Measurements from ENCODE around the gene CLEC18B.
"Not testable (repeated sequence)": the region's sequence is repeated elsewhere in the genome, so short reads cannot be mapped to it uniquely, and the experiment has no call there.

GRCh38 chr16:74370338-74371135, 50.7 kb downstream of the CLEC18B start:
- TF ChIP-seq, protein P1, sequence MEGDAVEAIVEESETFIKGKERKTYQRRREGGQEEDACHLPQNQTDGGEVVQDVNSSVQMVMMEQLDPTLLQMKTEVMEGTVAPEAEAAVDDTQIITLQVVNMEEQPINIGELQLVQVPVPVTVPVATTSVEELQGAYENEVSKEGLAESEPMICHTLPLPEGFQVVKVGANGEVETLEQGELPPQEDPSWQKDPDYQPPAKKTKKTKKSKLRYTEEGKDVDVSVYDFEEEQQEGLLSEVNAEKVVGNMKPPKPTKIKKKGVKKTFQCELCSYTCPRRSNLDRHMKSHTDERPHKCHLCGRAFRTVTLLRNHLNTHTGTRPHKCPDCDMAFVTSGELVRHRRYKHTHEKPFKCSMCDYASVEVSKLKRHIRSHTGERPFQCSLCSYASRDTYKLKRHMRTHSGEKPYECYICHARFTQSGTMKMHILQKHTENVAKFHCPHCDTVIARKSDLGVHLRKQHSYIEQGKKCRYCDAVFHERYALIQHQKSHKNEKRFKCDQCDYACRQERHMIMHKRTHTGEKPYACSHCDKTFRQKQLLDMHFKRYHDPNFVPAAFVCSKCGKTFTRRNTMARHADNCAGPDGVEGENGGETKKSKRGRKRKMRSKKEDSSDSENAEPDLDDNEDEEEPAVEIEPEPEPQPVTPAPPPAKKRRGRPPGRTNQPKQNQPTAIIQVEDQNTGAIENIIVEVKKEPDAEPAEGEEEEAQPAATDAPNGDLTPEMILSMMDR (IDR thresholded peaks at IDR 0.05; ENCODE audit: insufficient read depth, low read depth, low read length) = not testable (repeated sequence)
- TF ChIP-seq EZH2 (IDR thresholded peaks at IDR 0.05; ENCODE audit: insufficient read depth, low read length) = not testable (repeated sequence)

Measured in astrocyte (in vitro differentiated cells and primary cell).